Large intestine (tissue), 3 donors: ENCODE data around the gene CLEC18B. TPM values are rescaled to one million over a fixed set of nuclear protein-coding genes. Genes with fewer than 3 reads are reported as not detected.
"Not testable (repeated sequence)": the region's sequence is repeated elsewhere in the genome, so short reads cannot be mapped to it uniquely, and the experiment has no call there.

Experiments used
- DNase-seq, 2 donors: peaks; one replicate each; pipeline versions ENCODE4 v3.0.0 to v3.0.0-alpha.2; 2013
- H3K27ac ChIP-seq: one replicate; pipeline ENCODE4 v1.5.1; 2013; ENCODE audit warnings: low read length
- H3K27me3 ChIP-seq: 2 replicates; pipeline ENCODE4 v1.6.1; 2013; ENCODE audit warnings: low read length; ENCODE audit not compliant: control insufficient read depth, insufficient read depth
- H3K36me3 ChIP-seq: 2 replicates; pipeline ENCODE4 v1.6.1; 2013; ENCODE audit warnings: low read length; ENCODE audit not compliant: control insufficient read depth, insufficient read depth
- H3K4me1 ChIP-seq: one replicate; pipeline ENCODE4 v1.6.1; 2013; ENCODE audit warnings: low read length; ENCODE audit not compliant: control insufficient read depth, insufficient read depth
- H3K4me3 ChIP-seq: one replicate; pipeline ENCODE4 v1.5.1; 2013; ENCODE audit warnings: low read length
- H3K9me3 ChIP-seq: one replicate; pipeline ENCODE4 v1.6.1; 2013; ENCODE audit warnings: mild to moderate bottlenecking, low read depth, low read length, moderate library complexity; ENCODE audit not compliant: control insufficient read depth
- WGBS: methylation state at CpG from one replicate; pipeline ENCODE4 v1.1.5; 2013; ENCODE audit warnings: low lambda C conversion rate; ENCODE audit not compliant: insufficient coverage; 5-methylcytosine and 5-hydroxymethylcytosine counted together
- polyA plus RNA-seq: library from polyadenylated mRNA; unstranded; fragments of 120-200 nt; gene quantifications from one replicate; pipeline ENCODE4 v1.2.1, GENCODE V29; 2013

The CLEC18B gene
- polyA plus RNA-seq, 1 donor = 2.8 TPM

GRCh38 chr16:74372953-74373846 is 48.1 kb downstream of the CLEC18B start:
- WGBS = 100% methylated on average over 2 of the region's 10 CpGs
- H3K4me1 ChIP-seq = no peaks in the 10 kb centered on the region
- H3K9me3 ChIP-seq = no peaks in the 10 kb centered on the region
- no peak for DNase-seq
- H3K4me3 ChIP-seq = no peak overlapping the region
- H3K36me3 ChIP-seq = no peaks in the 10 kb centered on the region
- H3K27ac ChIP-seq = no peak overlapping the region
- H3K27me3 ChIP-seq = no peaks in the 10 kb centered on the region

DNA sequence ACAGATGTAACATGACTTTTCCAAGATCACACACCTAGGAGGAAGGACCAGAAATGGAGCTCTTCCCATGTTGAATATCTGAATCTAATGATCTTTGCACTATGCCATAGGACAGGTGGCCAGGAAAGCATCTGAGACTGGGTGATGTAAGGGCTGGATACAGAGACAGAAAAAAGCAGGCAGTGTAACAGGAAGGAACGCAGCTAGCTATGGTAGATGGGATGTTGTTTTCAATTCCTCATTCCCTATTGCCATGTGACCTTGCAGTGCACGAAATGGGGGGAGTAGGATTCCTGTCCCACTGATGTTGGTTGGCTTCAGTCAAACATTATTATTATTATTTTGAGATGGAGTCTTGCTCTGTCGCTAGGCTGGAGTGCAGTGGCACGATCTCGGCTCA is 48.9 kb downstream of the CLEC18B start:
- WGBS = 65% methylated on average over 2 of the region's 5 CpGs

GRCh38 chr16:74370338-74371135 is 50.7 kb downstream of the CLEC18B start:
- not testable (repeated sequence) for H3K36me3 ChIP-seq, H3K4me1 ChIP-seq, H3K27me3 ChIP-seq, H3K9me3 ChIP-seq, H3K27ac ChIP-seq, H3K4me3 ChIP-seq, DNase-seq
- no CpG with 5 or more reads among the region's 20 CpGs for WGBS

More for the DNA sequence above, 48.9 kb downstream of the CLEC18B start:
- H3K4me1 ChIP-seq = no peaks in the 10 kb centered on the region
- no peak overlapping the region for H3K4me3 ChIP-seq
- H3K36me3 ChIP-seq = no peaks in the 10 kb centered on the region
- no peak for DNase-seq
- no peaks in the 10 kb centered on the region for H3K9me3 ChIP-seq
- H3K27ac ChIP-seq = no peak overlapping the region
- no peaks in the 10 kb centered on the region for H3K27me3 ChIP-seq

GRCh38 chr16:74368002-74368911 is 53.0 kb downstream of the CLEC18B start:
- H3K4me1 ChIP-seq, H3K9me3 ChIP-seq, H3K27me3 ChIP-seq: not testable (repeated sequence)
- peak; percentile 95 to 97 for DNase-seq
- H3K4me3 ChIP-seq = peak overlapping the region; percentile 79
- H3K36me3 ChIP-seq = peaks cover 10% of the 10 kb centered on the region
- H3K27ac ChIP-seq = peak overlapping the region; percentile 80
- no CpG with 5 or more reads among the region's 81 CpGs for WGBS

- H3K9me3 ChIP-seq, H3K4me1 ChIP-seq, H3K27me3 ChIP-seq: not testable (repeated sequence)
- Histone ChIP-seq H3K4me3 (peak overlapping the region; percentile 79), H3K36me3 (peaks cover 12% of the 10 kb centered on the region), H3K27ac (peak overlapping the region; percentile 76)
- DNase-seq = peak in 1 of 2 donors; percentile 60
- WGBS = no CpG with 5 or more reads among the region's 35 CpGs
Observed at GRCh38 chr16:74367469-74368001, 53.7 kb downstream of the CLEC18B start.

- not testable (repeated sequence) for H3K4me1 ChIP-seq, DNase-seq, H3K27ac ChIP-seq, H3K9me3 ChIP-seq, H3K27me3 ChIP-seq, H3K4me3 ChIP-seq
- H3K36me3 ChIP-seq = peaks cover 18% of the 10 kb centered on the region
- 100% methylated on average over 2 of the region's 15 CpGs for WGBS
Observed at GRCh38 chr16:74361646-74362610, 59.4 kb downstream of the CLEC18B start.

Other genes with a start within 250 kb of the CLEC18B start
- gene PSMD7, start 124.7 kb downstream of the CLEC18B start, polyA plus RNA-seq = 80.9 TPM
- gene NPIPB15, start 45.2 kb downstream of the CLEC18B start, polyA plus RNA-seq = 18.8 TPM
- gene GLG1, start 185.6 kb upstream of the CLEC18B start, polyA plus RNA-seq = 87.7 TPM
- 19.7 TPM for gene RFWD3, start 245.4 kb upstream of the CLEC18B start, polyA plus RNA-seq